NB4 (cell line): Measurements from ENCODE around the gene PDE4A.
A peak's percentile ranks its signal among the peaks of the same experiment; 100 is the strongest.

Source experiments
- POLR2A ChIP-seq: IDR thresholded peaks from 2 replicates; pipeline ENCODE4 v1.6.1; 2011; ENCODE audit warnings: mild to moderate bottlenecking; ENCODE audit not compliant: insufficient read length; ENCODE audit errors: extremely low read depth
- TF ChIP-seq, protein P1 (sequence below): IDR thresholded peaks from one replicate; pipeline ENCODE4 v1.5.1; 2012; ENCODE audit warnings: low read depth, low read length

DNA sequence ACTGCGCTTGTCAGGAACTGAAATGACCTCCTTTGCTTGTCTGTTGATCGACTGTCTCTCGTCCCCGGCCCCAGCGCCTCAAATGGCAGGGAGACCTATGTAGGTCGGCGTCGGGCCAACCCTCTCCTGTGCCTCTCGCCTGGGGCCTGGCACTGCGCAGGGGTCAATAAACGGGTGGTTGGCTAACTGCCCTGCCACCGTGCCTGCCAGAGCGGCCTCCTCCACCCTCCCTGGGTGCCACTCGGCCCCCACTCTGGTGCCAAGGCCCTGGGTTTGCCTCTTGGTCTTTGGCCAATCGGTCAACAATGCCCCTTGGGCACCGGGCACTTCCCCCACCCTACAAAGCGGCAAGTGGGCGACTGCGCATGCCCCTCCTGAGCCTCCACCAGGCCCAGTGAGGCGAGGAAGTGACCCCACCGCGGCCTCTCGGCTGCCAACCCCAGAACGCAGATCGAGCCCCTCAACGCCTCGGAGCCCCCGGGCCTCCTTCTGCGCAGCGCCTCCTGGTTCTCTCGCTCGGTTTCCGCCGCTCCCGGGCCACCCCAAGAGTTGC, 81.7 kb downstream of the PDE4A start:
- peak; percentile 64 for TF ChIP-seq POLR2A
- TF ChIP-seq, protein P1, sequence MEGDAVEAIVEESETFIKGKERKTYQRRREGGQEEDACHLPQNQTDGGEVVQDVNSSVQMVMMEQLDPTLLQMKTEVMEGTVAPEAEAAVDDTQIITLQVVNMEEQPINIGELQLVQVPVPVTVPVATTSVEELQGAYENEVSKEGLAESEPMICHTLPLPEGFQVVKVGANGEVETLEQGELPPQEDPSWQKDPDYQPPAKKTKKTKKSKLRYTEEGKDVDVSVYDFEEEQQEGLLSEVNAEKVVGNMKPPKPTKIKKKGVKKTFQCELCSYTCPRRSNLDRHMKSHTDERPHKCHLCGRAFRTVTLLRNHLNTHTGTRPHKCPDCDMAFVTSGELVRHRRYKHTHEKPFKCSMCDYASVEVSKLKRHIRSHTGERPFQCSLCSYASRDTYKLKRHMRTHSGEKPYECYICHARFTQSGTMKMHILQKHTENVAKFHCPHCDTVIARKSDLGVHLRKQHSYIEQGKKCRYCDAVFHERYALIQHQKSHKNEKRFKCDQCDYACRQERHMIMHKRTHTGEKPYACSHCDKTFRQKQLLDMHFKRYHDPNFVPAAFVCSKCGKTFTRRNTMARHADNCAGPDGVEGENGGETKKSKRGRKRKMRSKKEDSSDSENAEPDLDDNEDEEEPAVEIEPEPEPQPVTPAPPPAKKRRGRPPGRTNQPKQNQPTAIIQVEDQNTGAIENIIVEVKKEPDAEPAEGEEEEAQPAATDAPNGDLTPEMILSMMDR = peak; percentile 2
